GM12878 (cell line): ENCODE results near the gene PRM1. TPM values are rescaled to one million over a fixed set of nuclear protein-coding genes. Genes with fewer than 3 reads are reported as not detected.

Source experiments
- ATAC-seq: fragments of 200-7000 bp; cut with Tn5 transposase; 3 replicates; pipeline ENCODE4 v1.9.1; 2020; ENCODE audit warnings: mild to moderate bottlenecking, moderate library complexity
- BruUV-seq: library from RNA; stranded (reverse); fragments of 400-500 nt; replicated peaks from 2 replicates; lab custom pipeline; 2021; lab: Mats Ljungman, UMichigan
- CTCF ChIA-PET: fragments of 300-600 bp; sonication (Branson Sonifier 250); formaldehyde crosslinking; extraction: SDS; loops from one replicate; lab custom pipeline; 2021; ENCODE audit warnings: inconsistent platforms; lab: Yijun Ruan, JAX
- POLR2A ChIA-PET: fragments of 350-600 bp; formaldehyde crosslinking; extraction: SDS; loops from one replicate; lab custom pipeline; 2021; ENCODE audit warnings: inconsistent platforms; lab: Charles Lee
- RAD21 ChIA-PET: fragments of 300-600 bp; sonication (Branson Sonifier 250); formaldehyde crosslinking; loops from one replicate; lab custom pipeline; 2023; ENCODE audit warnings: antibody characterized with exemption; ENCODE audit not compliant: unreplicated experiment; lab: Charles Lee
- SMC1A ChIA-PET: fragments of 300-600 bp; sonication (Branson Sonifier 250); formaldehyde crosslinking; loops from one replicate; lab custom pipeline; 2023; ENCODE audit not compliant: unreplicated experiment, uncharacterized antibody; lab: Charles Lee
- DNase-seq: peaks from one replicate; pipeline ENCODE4 v3.0.0-alpha.2; 2011; ENCODE audit warnings: low read depth, low spot score
- FAIRE-seq: peaks from 3 replicates; lab custom pipeline; 2011; peaks lifted over from hg19 to GRCh38; lab: Jason Lieb, UNC
- H2AFZ ChIP-seq: 2 replicates; pipeline ENCODE4 v1.6.0; 2011; ENCODE audit warnings: low read depth, low read length, control low read depth; ENCODE audit not compliant: control insufficient read depth
- H3K27ac ChIP-seq: 2 replicates; pipeline ENCODE4 v1.5.1; 2011; ENCODE audit warnings: control low read depth; ENCODE audit not compliant: control insufficient read depth, insufficient read depth
- H3K27me3 ChIP-seq, 2 experiments: replicated peaks in 1 of 2; 2 replicates each; pipeline versions ENCODE4 v1.6.0 to v1.6.1; 2011; ENCODE audit warnings: low read length in 1 of 2; ENCODE audit not compliant: control insufficient read depth in 2 of 2, insufficient read depth in 2 of 2
- H3K36me3 ChIP-seq, 2 experiments: 2 replicates each; pipeline ENCODE4 v1.5.1; 2011; ENCODE audit warnings: low read length in 1 of 2; ENCODE audit not compliant: control insufficient read depth in 2 of 2, insufficient read depth in 2 of 2
- H3K4me1 ChIP-seq: 2 replicates; pipeline ENCODE4 v1.6.1; 2011; ENCODE audit warnings: mild to moderate bottlenecking, low read length, moderate library complexity, mixed read lengths; ENCODE audit not compliant: control insufficient read depth, insufficient read depth
- H3K4me2 ChIP-seq: 2 replicates; pipeline ENCODE4 v1.6.0; 2011; ENCODE audit warnings: control low read depth; ENCODE audit not compliant: control insufficient read depth, insufficient read depth
- H3K4me3 ChIP-seq: fragments of 200-600 bp; sonication (generic); 2 replicates; pipeline ENCODE4 v1.5.1; 2016
- H3K79me2 ChIP-seq: 2 replicates; pipeline ENCODE4 v1.6.0; 2011; ENCODE audit warnings: low read length; ENCODE audit not compliant: control insufficient read depth, insufficient read depth
- H3K9ac ChIP-seq: 2 replicates; pipeline ENCODE4 v1.8.0; 2011; ENCODE audit warnings: low read length, control low read depth, mixed read lengths; ENCODE audit not compliant: control insufficient read depth, insufficient read depth
- H3K9me3 ChIP-seq: replicated peaks from 3 replicates; pipeline ENCODE4 v1.5.1; 2011; ENCODE audit warnings: mild to moderate bottlenecking, low read length; ENCODE audit not compliant: control insufficient read depth, insufficient read depth
- H4K20me1 ChIP-seq: 2 replicates; pipeline ENCODE4 v1.6.0; 2011; ENCODE audit not compliant: control insufficient read depth, insufficient read depth
- CBX3 ChIP-seq: fragments of 200-600 bp; sonication (generic); IDR thresholded peaks from 2 replicates; pipeline ENCODE4 v1.6.1; 2016; ENCODE audit warnings: low read depth, borderline replicate concordance
- IKZF1 ChIP-seq: fragments of 450-650 bp; conservative IDR thresholded peaks from 2 replicates; pipeline ENCODE4 v1.6.1; 2017; ENCODE audit warnings: antibody characterized with exemption, mild to moderate bottlenecking
- MEF2B ChIP-seq: fragments of 450-650 bp; IDR thresholded peaks from 2 replicates; pipeline ENCODE4 v1.6.1; 2018; ENCODE audit warnings: mild to moderate bottlenecking, moderate library complexity; ENCODE audit not compliant: partially characterized antibody, poor library complexity, severe bottlenecking
- MYB ChIP-seq: fragments of 150-350 bp; IDR thresholded peaks from 2 replicates; pipeline ENCODE4 v1.6.1; 2014; ENCODE audit warnings: mild to moderate bottlenecking, low read depth, low read length, borderline replicate concordance
- NR2C2 ChIP-seq: IDR thresholded peaks from 2 replicates; pipeline ENCODE4 v1.6.1; 2011; ENCODE audit warnings: borderline replicate concordance, low read depth; ENCODE audit not compliant: control insufficient read depth, insufficient read length
- RFX5 ChIP-seq: IDR thresholded peaks from 2 replicates; pipeline ENCODE4 v1.6.1; 2011; ENCODE audit warnings: low read depth, low read length, improper control_type of control experiment
- SMARCA5 ChIP-seq: fragments of 450-650 bp; IDR thresholded peaks from 2 replicates; pipeline ENCODE4 v1.6.1; 2017; ENCODE audit warnings: mild to moderate bottlenecking
- WRNIP1 ChIP-seq: IDR thresholded peaks from 2 replicates; pipeline ENCODE4 v1.6.1; 2011; ENCODE audit warnings: low read depth, low read length, improper control_type of control experiment, borderline replicate concordance
- ZNF384 ChIP-seq: IDR thresholded peaks from 2 replicates; pipeline ENCODE4 v1.6.1; 2012; ENCODE audit warnings: low read depth, mild to moderate bottlenecking, low read length, improper control_type of control experiment, borderline replicate concordance
- ZSCAN29 ChIP-seq: fragments of 450-650 bp; IDR thresholded peaks from 2 replicates; pipeline ENCODE4 v1.6.1; 2017; ENCODE audit warnings: mild to moderate bottlenecking, moderate library complexity
- ZZZ3 ChIP-seq: IDR thresholded peaks from 2 replicates; pipeline ENCODE4 v1.6.1; 2011; ENCODE audit warnings: low read depth; ENCODE audit not compliant: control insufficient read depth, insufficient read length
- WGBS: methylation state at CpG from one replicate; pipeline ENCODE4 v1.1.6; 2016; ENCODE audit warnings: low lambda C conversion rate; ENCODE audit not compliant: insufficient replicate concordance, insufficient coverage; ENCODE audit errors: missing lambda C conversion rate; 5-methylcytosine and 5-hydroxymethylcytosine counted together
- in situ Hi-C: fragments of 300-500 bp; cut with MboI; formaldehyde crosslinking; loops from 9 replicates; pipeline ENCODE4 v1.14.3; 2018; ENCODE audit warnings: mixed read lengths
- intact Hi-C: fragments of 100-400 bp; cut with micrococcal nuclease; formaldehyde crosslinking; loops from one replicate; pipeline ENCODE4 v1.14.2; 2022; ENCODE audit not compliant: unreplicated experiment
- polyA plus RNA-seq, 11 experiments: library from polyadenylated mRNA; depleted of rRNA in 4 of 11; unstranded in 6 of 11; stranded (reverse) in 5 of 11; fragments of >200 nt; fragmentation: Nextera tagmentation in 4 of 11; fragmentation: Illumina TruSeq in 1 of 11; extraction: Ambion mirVana in 4 of 11; extraction: Trizol in 1 of 11; gene quantifications; 1 replicate in 1 of 11; 2 replicates in 10 of 11; pipeline versions ENCODE4 v1.2.1 to v1.2.3, GENCODE V29; 2011 to 2016; ENCODE audit warnings: inconsistent platforms in 2 of 11, missing spikeins in 2 of 11, low read depth in 1 of 11
- total RNA-seq, 4 experiments: library from RNA; depleted of rRNA in 3 of 4; stranded (reverse); fragments of >200 nt in 3 of 4; fragmentation: Illumina TruSeq in 1 of 4; extraction: Trizol in 1 of 4; gene quantifications; 2 replicates each; pipeline versions ENCODE4 v1.2.1 to v1.2.3, GENCODE V29; 2013 to 2021
- TF ChIP-seq, protein P1 (sequence below): fragments of 450-650 bp; IDR thresholded peaks from 2 replicates; pipeline ENCODE4 v1.6.1; 2017; ENCODE audit warnings: mild to moderate bottlenecking, moderate library complexity
- TF ChIP-seq, protein P2 (sequence below): fragments of 450-650 bp; IDR thresholded peaks from 2 replicates; pipeline ENCODE4 v1.6.1; 2017; ENCODE audit warnings: mild to moderate bottlenecking, low read depth, inconsistent platforms; ENCODE audit not compliant: poor library complexity, severe bottlenecking

The PRM1 gene
- total and polyA plus RNA-seq, 10 of the 15 experiments (the other 5 are each of a cell fraction or from before 2014, with no cell fraction given), result 0.20 TPM; not detected in 9

DNA sequence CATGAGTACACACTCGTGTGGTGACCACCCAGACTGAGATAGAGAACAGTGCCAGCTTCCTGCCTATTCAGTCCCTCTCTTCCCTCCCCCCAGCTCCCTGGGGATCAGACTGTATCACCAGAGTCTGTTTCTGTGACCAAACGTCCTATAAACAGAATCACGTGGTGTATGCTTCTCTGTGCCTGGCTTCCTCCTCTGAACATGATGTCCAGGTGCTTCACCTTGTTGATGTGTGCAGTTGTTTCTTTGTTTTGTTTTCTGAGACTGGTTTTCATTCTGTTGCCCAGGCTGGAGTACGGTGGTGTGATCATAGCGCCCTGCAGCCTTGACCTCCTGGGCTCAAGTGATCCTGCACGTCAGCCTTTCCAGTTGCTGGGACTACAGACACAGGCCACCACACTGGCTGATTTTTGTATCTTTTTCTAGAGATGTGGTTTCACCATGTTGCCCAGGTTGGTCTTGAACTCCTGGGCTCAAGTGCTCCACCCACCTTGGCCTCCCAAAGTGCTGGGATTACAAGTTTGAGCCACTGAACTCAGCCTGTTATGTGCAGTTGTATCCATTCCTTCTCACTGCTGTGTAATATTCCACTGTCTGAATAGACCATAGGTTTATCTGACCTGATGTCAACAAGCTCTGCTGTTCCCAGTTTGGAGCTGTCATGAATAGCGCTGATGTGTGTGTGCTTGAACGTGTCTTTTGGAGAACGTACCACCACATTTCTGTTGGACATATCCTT lies 28.9 kb upstream of the PRM1 start (continued):
- TF ChIP-seq, protein P1, sequence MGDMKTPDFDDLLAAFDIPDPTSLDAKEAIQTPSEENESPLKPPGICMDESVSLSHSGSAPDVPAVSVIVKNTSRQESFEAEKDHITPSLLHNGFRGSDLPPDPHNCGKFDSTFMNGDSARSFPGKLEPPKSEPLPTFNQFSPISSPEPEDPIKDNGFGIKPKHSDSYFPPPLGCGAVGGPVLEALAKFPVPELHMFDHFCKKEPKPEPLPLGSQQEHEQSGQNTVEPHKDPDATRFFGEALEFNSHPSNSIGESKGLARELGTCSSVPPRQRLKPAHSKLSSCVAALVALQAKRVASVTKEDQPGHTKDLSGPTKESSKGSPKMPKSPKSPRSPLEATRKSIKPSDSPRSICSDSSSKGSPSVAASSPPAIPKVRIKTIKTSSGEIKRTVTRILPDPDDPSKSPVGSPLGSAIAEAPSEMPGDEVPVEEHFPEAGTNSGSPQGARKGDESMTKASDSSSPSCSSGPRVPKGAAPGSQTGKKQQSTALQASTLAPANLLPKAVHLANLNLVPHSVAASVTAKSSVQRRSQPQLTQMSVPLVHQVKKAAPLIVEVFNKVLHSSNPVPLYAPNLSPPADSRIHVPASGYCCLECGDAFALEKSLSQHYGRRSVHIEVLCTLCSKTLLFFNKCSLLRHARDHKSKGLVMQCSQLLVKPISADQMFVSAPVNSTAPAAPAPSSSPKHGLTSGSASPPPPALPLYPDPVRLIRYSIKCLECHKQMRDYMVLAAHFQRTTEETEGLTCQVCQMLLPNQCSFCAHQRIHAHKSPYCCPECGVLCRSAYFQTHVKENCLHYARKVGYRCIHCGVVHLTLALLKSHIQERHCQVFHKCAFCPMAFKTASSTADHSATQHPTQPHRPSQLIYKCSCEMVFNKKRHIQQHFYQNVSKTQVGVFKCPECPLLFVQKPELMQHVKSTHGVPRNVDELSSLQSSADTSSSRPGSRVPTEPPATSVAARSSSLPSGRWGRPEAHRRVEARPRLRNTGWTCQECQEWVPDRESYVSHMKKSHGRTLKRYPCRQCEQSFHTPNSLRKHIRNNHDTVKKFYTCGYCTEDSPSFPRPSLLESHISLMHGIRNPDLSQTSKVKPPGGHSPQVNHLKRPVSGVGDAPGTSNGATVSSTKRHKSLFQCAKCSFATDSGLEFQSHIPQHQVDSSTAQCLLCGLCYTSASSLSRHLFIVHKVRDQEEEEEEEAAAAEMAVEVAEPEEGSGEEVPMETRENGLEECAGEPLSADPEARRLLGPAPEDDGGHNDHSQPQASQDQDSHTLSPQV, result 0 out of 2 replicates have a peak, but pooled peaks have one; percentile 45
- TF ChIP-seq ZSCAN29, result no peak
- TF ChIP-seq, all 136 proteins: peak for 28

DNA sequence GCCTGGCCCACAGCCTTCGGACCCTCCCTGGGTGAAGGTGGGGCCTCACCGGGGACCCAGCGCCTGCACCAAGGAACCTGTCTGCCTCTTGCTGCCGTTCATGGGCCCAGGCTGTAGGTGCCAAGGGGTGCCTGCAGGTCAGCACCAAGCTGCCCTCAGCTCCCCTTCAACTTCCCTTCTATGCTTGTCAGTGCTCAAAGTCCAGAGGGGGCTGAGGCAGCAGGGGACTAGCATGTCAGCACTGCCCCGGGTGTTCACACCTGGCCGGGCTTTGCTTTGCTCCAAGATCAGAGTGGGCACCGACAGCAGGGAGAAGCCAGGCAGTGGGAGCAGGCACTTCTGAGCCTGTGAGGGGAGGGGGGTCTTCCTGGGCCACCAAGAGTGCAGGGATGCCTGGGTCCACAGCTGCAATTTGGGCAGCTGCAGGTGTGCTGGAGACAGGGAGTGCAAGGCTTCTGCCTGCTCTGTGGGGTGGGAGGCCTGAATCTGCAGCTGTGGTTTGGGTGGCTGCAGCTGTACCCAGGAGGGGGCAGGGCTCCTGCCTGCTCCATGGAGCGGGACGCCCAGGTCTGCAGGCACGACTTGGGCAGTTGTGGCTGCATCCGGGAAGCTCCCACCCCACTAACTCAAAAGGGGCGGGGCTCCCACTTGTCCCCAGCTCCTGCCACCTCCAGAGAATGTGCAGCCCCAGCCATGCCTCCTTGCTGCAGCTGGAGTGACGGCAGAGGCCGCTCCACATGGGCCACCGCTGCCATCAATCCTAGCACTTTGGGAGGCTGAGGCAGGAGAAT lies 27.6 kb upstream of the PRM1 start:
- peaks cover 64% of the 10 kb centered on the region for H3K4me1 ChIP-seq
- no peaks in the 10 kb centered on the region for H3K27me3 ChIP-seq
- peak overlapping the region; percentile 66 for H3K4me2 ChIP-seq
- ChIA-PET CTCF (interaction anchor here (1.0 to 6.9 kb wide), 8 partner anchors 11 to 360 kb away, joined by 3 to 70 read pairs (median 6); partner anchors contain the start of gene SOCS1), RAD21 (interaction anchor here (1.0 to 8.5 kb wide), 11 partner anchors 10 to 343 kb away, joined by 3 to 206 read pairs (median 6); partner anchors contain the start of gene SOCS1), POLR2A (interaction anchor here (0.8 to 5.4 kb wide), 5 partner anchors 11 to 359 kb away, joined by 5 to 85 read pairs (median 7); partner anchors contain the start of gene SOCS1), SMC1A (interaction anchor here (0.7 to 7.4 kb wide), 13 partner anchors 10 to 369 kb away, joined by 3 to 194 read pairs (median 3); partner anchors contain the start of gene SOCS1)
- H3K36me3 ChIP-seq, result no peaks in the 10 kb centered on the region
- FAIRE-seq, result no peak
- peak; percentile 60 for ATAC-seq
- peak overlapping the region; percentile 90 for H3K27ac ChIP-seq
- no peaks in the 10 kb centered on the region for H3K79me2 ChIP-seq
- H3K9ac ChIP-seq, result no peak overlapping the region
- WGBS, result 21% methylated on average over 15 of the region's 15 CpGs
- H4K20me1 ChIP-seq, result no peaks in the 10 kb centered on the region
- no peak overlapping the region; the same call in 1 of the 2 replicates for H2AFZ ChIP-seq
- intact Hi-C loops (no loop called here), in situ Hi-C loops (loop anchor here (5.0 to 10.0 kb wide), 2 partner anchors 341 to 1004 kb away; no protein-coding TSS in a partner anchor)
- DNase-seq, result peak; percentile 81
- peaks cover 2% of the 10 kb centered on the region; the same call in 2 of the 3 replicates for H3K9me3 ChIP-seq
- H3K4me3 ChIP-seq, result no peak overlapping the region
- no TSS peak for BruUV-seq
- no peak for TF ChIP-seq ZZZ3
- TF ChIP-seq IKZF1, result peak; percentile 94
- TF ChIP-seq SMARCA5, result peak; percentile 53; the same call in 1 of the 2 replicates
- TF ChIP-seq CBX3, result no peak
- TF ChIP-seq MEF2B, result peak; percentile 58
- TF ChIP-seq WRNIP1, result no peak
- TF ChIP-seq, protein P2, sequence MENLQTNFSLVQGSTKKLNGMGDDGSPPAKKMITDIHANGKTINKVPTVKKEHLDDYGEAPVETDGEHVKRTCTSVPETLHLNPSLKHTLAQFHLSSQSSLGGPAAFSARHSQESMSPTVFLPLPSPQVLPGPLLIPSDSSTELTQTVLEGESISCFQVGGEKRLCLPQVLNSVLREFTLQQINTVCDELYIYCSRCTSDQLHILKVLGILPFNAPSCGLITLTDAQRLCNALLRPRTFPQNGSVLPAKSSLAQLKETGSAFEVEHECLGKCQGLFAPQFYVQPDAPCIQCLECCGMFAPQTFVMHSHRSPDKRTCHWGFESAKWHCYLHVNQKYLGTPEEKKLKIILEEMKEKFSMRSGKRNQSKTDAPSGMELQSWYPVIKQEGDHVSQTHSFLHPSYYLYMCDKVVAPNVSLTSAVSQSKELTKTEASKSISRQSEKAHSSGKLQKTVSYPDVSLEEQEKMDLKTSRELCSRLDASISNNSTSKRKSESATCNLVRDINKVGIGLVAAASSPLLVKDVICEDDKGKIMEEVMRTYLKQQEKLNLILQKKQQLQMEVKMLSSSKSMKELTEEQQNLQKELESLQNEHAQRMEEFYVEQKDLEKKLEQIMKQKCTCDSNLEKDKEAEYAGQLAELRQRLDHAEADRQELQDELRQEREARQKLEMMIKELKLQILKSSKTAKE, result peak; percentile 55
- no peak for TF ChIP-seq ZNF384
- TF ChIP-seq RFX5, result no peak
- TF ChIP-seq MYB, result no peak
- no peak for TF ChIP-seq NR2C2
